IPS-18c (cell line): Measurements from ENCODE around the gene SLC10A7.

Experiments
- H3K4me3 ChIP-seq: 2 replicates; pipeline ENCODE4 v1.7.0; 2013; ENCODE audit warnings: low read depth, mild to moderate bottlenecking, low read length, moderate library complexity; ENCODE audit not compliant: insufficient read depth
- H3K9me3 ChIP-seq: one replicate; pipeline ENCODE4 v1.6.1; 2013; ENCODE audit warnings: mild to moderate bottlenecking, low read length, moderate library complexity; ENCODE audit not compliant: control insufficient read depth, insufficient read depth

SLC10A7 gene

GRCh38 chr4:146458594-146458993 lies 63.1 kb downstream of the SLC10A7 start:
- H3K4me3 ChIP-seq = no peak overlapping the region
- H3K9me3 ChIP-seq = no peaks in the 10 kb centered on the region

- no peaks in the 10 kb centered on the region for H3K9me3 ChIP-seq
- no peak overlapping the region for H3K4me3 ChIP-seq
These were observed 65.1 kb downstream of the SLC10A7 start for GRCh38 chr4:146456681-146457080.

- no peak overlapping the region for H3K4me3 ChIP-seq
- no peaks in the 10 kb centered on the region for H3K9me3 ChIP-seq
These were observed 68.4 kb downstream of the SLC10A7 start for GRCh38 chr4:146453181-146453807.

- Histone ChIP-seq H3K4me3 (no peak overlapping the region), H3K9me3 (no peaks in the 10 kb centered on the region)
These were observed 71.2 kb downstream of the SLC10A7 start for GRCh38 chr4:146450524-146450923.

DNA sequence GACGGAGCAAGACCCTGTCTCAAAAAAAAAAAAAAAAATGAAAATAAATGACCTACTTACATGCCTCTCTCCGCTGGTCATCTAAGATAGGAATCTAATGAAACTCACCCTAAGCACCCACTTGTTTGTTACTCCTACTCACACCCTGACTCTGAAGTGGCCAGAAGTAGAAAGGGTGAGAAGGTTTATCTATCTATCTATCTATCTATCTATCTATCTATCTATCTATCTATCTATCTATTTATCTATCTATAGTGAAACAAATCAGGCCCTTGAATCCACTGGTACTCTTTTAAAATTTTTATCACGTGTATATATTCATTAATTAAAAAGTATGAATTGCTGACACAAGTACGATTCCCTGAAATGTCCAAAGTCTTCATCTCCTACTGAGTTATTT lies 75.2 kb downstream of the SLC10A7 start:
- peaks cover 2% of the 10 kb centered on the region for H3K9me3 ChIP-seq
- no peak overlapping the region for H3K4me3 ChIP-seq

GRCh38 chr4:146445198-146446150 lies 76.3 kb downstream of the SLC10A7 start:
- no peak overlapping the region for H3K4me3 ChIP-seq

DNA sequence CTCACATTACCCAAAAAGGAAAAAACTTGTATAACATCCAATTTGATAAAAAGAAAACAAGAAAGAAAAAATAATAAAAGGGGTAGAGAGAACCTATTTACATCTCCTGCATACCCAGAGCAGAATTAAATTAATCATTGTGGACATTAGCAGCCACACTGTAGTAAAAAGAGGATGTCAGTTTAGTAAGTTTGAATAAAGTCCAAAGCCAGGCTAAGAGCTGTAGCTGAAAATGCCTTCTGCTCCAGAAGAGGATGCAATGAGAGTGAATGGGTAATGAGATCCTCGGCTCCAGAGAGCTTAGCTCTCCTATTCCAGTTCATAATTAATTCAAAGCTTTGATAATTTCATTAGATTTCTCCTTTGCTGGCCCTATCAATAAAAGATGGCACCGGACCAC lies 78.2 kb downstream of the SLC10A7 start:
- no peak overlapping the region for H3K4me3 ChIP-seq
- peaks cover 2% of the 10 kb centered on the region for H3K9me3 ChIP-seq

More at GRCh38 chr4:146445198-146446150, 76.3 kb downstream of the SLC10A7 start:
- H3K9me3 ChIP-seq = peaks cover 2% of the 10 kb centered on the region

- no peak overlapping the region for H3K4me3 ChIP-seq
- H3K9me3 ChIP-seq = peaks cover 2% of the 10 kb centered on the region
These were observed 78.9 kb downstream of the SLC10A7 start for GRCh38 chr4:146442801-146443200.

DNA sequence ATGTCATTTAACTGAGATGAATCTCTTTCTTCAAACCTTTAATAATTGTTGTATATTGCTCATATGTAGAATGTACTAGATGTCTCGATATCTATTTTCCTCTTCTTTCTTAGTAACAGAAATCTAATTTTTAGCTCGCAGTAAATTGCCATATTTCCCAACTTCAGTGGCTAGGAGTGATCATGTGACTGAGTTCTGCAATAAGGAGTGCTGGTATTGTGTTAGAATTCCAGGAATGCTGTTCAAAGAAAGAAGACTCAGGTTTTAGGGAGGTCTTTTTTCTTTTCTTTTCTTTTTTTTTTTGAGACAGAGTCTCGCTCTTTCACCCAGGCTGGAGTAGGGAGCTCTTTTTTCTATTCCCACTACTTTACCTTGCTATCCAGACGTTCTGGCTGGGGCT lies 81.7 kb downstream of the SLC10A7 start:
- Histone ChIP-seq H3K9me3 (peaks cover 2% of the 10 kb centered on the region), H3K4me3 (no peak overlapping the region)

- H3K9me3 ChIP-seq = peaks cover 2% of the 10 kb centered on the region
- H3K4me3 ChIP-seq = no peak overlapping the region
These were observed 82.3 kb downstream of the SLC10A7 start for GRCh38 chr4:146439437-146439836.

DNA sequence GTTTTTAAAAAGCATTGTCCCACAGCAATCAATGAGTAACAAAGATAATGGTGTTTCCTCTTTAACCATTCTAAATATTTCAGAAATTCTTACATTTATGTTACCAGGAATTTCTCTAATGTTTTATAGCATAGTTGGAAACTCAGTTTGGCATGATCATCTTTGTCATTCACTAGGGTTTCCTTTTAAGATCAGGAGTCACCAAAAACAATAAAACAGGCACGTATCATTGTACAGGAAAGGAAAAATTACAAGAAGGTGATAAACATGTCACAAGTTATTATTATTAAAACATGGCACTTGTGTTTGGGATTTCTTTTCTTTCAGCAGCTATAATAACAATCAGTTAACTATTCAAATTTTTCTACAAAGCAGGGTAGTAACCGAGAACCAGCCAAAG lies 84.0 kb downstream of the SLC10A7 start:
- H3K4me3 ChIP-seq = no peak overlapping the region
- no peaks in the 10 kb centered on the region for H3K9me3 ChIP-seq

DNA sequence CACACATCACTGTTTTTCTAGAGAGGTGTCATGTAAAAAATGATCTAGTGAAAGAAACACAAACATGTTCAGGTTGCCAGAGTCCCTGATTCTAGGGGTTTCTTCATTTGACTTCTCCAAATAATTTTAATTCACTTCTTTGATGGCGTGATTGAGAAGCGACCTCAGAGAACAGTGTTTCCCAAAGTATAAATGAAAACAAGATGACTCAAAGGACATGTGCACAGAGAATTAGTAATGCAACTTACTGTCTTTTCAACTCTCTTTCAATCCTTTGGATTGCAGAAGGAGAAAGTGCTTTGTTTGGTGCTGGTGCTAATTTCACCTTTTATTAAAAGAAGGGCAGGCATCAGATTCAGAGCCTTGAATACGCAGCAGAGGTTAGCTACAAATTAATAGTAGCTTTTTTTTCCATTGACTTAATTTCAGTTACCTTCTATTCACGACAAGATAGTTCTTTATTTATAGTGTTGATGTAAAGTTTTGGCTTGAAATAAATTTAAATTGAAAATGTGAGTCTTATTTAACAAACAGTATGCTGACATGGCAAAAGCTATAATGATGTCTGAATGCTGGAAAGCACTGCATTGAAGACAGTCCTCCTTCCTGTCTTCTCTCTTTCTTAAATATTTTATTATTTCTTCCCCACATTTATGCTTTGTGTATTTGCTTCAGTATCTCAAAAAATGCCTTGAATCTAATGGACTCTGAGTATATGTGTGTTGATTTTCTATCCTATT lies 85.1 kb downstream of the SLC10A7 start:
- Histone ChIP-seq H3K9me3 (no peaks in the 10 kb centered on the region), H3K4me3 (no peak overlapping the region)

GRCh38 chr4:146435962-146436361 lies 85.8 kb downstream of the SLC10A7 start:
- H3K4me3 ChIP-seq = no peak overlapping the region

DNA sequence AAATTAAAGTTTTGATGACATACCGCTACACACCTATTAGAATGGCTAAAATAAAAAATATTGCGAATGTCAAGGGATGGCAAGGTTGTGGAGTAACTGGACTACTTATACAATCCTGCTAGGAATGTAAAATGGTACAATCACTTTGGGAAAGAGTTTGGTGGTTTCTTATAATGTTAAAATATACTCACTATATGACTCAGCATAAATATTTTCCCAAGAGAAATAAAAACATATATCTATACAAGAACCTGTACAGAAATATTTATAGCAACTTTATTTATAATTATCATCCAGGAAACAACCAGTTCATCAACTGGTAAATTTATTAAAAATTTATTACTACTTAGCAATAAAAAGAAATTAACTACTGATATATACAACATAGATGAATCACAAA lies 89.7 kb downstream of the SLC10A7 start:
- Histone ChIP-seq H3K4me3 (no peak overlapping the region), H3K9me3 (no peaks in the 10 kb centered on the region)

More at GRCh38 chr4:146435962-146436361, 85.8 kb downstream of the SLC10A7 start:
- no peaks in the 10 kb centered on the region for H3K9me3 ChIP-seq

GRCh38 chr4:146428298-146428697 lies 93.4 kb downstream of the SLC10A7 start:
- Histone ChIP-seq H3K4me3 (no peak overlapping the region), H3K9me3 (no peaks in the 10 kb centered on the region)

GRCh38 chr4:146417822-146418221 lies 103.9 kb downstream of the SLC10A7 start:
- no peak overlapping the region for H3K4me3 ChIP-seq
- H3K9me3 ChIP-seq = no peaks in the 10 kb centered on the region

DNA sequence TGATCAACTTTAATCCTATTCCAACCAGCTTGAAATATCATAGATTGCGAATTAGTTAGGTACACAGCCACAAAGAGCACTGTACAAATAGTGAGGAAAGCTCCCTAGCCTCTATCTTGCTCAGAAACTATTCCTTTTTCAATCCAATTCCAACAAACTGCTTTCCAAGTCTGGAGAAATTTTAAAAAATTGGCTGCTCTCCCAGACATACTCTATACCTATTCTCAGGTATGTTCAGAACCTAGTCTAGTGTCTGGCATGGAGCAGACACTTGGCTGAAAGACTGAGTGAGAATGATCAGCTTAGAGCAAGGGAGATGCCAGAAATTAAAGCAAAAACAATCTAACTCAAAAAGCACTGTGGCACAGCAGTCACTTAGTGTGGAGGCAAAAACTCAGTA lies 105.9 kb downstream of the SLC10A7 start:
- H3K9me3 ChIP-seq = no peaks in the 10 kb centered on the region

GRCh38 chr4:146407669-146408084 lies 114.1 kb downstream of the SLC10A7 start:
- Histone ChIP-seq H3K9me3 (no peaks in the 10 kb centered on the region), H3K4me3 (no peak overlapping the region)

More for the DNA sequence above, 105.9 kb downstream of the SLC10A7 start:
- no peak overlapping the region for H3K4me3 ChIP-seq
